ENCODE data around the gene IGDCC3.
"Not testable (repeated sequence)": the region's sequence is repeated elsewhere in the genome, so short reads cannot be mapped to it uniquely, and the experiment has no call there.

IGDCC3 gene

GRCh38 chr15:65369212-65369547, 8.6 kb downstream of the IGDCC3 start:
- DNase-seq (ENCODE audit: low read depth) = no peak

GRCh38 chr15:65368302-65369211, 9.2 kb downstream of the IGDCC3 start:
- no peak for DNase-seq (ENCODE audit: low read depth)

DNA sequence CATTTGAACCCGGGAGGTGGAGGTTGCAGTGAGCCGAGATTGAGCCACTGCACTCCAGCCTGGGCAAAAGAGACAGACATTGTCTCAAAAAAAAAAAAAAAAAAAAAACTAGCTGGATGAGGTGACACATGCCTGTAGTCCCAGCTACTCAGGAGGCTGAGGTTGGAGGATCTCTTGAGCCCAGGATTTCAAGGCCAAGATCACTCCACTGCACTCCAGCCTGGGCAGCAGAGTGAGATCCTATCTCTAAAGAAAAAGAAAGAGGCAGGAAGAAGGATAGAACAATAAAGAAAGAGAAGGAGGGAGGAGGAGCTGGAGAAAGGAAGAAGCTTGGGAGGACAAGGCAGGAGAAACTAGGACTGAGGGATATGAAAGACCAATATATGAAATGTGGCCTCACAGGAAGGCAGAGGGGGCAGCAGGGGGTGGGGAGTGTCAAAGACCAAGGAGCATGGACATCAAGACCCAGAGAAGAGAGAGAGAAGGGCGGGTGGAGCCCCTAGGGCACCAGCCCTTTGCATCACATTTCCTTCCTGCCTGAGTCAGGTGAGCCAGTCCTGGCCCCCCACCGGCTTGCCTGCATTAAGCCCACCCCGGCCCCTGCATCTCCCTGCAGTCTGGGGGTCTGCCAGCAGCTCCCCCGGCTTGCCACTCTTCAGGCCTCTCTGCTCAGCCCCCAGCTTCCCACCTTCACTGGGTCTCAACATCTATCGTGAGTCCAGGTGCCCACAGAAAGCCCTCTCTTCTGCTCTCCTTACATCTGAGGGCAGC, 11.5 kb downstream of the IGDCC3 start:
- DNase-seq (ENCODE audit: low read depth) = no peak

GRCh38 chr15:65365229-65365628, 12.6 kb downstream of the IGDCC3 start:
- no peak for DNase-seq (ENCODE audit: low read depth)

GRCh38 chr15:65363766-65364165, 14.0 kb downstream of the IGDCC3 start:
- no peak for DNase-seq (ENCODE audit: low read depth)

GRCh38 chr15:65363306-65363705, 14.5 kb downstream of the IGDCC3 start:
- DNase-seq (ENCODE audit: low read depth) = no peak

DNA sequence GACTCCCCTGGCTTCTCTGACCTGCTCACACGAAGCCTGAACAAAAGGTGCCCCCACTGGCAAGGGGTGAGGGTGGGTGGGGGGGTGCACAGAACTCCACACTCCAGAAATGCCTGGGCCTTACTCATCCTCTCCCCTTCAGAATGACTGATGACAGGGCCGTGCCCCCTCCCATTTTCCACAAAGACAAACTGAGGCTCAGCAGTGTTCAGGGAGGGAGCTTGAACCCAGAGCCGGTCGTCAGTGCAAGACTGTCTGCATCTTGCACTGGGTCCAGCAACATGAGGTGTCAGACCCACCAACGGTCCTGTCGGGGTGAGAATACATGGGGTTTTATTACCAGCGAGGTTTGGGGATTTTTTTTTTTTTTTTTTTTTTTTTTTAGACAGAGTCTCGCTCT, 15.3 kb downstream of the IGDCC3 start:
- DNase-seq (ENCODE audit: low read depth) = no peak

DNA sequence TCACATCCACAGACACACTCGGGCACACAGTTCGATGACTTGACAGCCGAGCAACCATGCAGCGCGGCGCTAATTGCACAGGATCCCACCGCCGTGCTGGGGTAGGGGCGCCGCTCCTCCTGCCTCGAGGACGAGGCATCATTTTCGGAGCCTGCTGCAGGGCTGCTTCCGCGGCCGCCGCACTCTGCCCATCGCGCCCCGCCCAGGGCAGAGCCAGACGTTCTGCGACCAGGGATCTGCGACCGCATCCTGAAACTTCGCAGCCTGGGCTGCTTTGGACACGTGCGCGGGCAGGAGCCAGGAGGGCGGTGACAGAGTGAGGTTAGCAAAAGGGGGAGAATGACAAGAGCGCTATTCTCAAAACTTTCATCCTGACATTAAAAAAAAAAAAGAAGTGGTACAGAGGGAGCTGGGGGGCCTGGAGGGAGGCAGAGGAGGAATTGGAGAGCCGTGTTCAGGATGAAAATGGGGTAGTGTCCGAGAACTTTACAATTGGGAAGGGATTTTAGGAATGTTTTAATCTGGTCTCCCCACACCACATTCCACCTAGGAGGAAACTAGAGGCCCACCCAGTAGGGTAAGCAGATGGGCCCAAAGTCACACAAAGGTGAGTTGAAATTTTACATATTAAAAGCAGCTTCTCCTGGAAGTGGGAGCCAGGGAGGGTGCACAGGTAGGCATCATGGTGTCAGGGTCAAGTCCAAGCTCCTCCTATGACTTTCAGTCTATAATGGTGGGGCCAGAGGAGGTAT, 15.9 kb downstream of the IGDCC3 start:
- no peak for DNase-seq (ENCODE audit: low read depth)

DNA sequence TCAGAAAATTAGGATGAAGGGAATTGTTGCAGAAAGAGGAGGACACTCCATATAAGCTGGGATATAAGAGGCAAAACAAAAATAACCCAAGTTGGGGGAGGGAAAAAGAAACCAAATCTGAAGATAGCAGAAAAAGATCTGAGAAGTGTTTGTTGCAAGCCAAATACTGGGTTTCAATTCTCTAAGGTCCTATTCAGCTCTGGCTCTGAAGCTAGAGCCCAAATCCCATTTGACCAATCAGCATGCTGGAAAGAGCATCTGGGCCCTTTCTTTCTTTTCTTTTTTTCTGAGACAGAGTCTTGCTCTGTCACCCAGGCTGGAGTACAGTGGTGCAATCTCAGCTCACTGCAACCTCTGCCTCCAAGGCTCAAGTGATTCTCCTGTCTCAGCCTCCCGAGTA, 17.3 kb downstream of the IGDCC3 start:
- DNase-seq (ENCODE audit: low read depth) = no peak

DNA sequence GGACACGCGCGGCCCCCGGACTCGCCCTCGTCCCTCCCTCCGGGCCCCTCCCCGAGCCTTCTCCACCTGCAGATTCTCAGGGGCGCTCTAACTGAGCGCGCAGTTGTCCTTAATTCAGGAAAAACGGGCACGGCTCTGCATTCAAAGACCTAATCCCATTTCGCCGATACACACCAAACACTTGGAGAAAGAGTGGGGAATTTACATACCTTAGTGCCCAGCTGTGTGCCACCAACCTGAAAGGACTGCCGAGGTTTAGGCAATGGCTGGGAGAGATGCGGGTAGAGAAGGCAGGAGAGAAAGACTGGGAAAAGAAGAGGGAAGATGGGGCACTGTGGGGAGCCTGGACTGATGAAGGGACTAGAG, 21.8 kb downstream of the IGDCC3 start:
- no peak for DNase-seq (ENCODE audit: low read depth)

DNA sequence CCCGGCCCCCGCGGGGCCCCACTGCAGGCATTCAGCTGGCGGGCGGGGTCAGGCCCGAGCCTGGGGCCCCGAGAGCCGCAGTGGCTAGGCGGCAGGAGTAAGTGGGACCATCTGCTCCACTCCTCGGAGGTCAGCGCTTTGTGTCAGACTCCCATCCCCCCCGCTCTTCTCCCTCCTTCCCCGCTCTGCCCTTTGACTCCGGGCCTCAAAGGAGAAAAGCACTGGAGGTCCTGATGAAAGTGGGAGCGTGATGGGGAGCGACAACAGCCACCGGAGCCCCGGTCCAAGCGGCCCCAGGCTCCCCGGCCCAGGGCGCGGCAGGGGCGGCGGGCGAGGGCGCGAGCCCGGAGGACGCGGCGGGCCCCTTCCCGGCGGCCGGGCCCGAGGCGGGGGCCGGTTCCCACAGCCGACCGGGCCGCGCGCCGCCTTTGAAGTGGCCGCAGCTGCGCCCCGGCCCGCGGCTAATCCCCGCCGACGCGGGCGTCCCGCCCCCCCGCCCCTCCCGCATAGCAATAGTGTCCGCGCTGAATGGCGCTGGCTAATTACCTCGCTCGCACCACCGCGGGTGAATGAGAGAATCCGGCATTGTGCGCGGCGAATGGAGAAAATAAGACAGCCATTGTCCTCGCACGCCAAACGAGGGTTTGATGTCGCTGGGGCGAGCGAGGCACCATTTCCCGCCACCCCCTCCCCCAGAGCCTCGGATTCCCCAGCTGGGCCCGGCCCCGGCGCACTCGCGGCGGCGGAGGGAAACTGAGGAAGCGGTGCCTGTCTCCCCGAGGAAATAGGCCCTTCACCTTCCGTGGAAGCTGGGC, 22.4 kb downstream of the IGDCC3 start:
- DNase-seq (ENCODE audit: low read depth) = no peak

- no peak for DNase-seq (ENCODE audit: low read depth)
Observed at GRCh38 chr15:65354835-65355172, 23.0 kb downstream of the IGDCC3 start.

DNA sequence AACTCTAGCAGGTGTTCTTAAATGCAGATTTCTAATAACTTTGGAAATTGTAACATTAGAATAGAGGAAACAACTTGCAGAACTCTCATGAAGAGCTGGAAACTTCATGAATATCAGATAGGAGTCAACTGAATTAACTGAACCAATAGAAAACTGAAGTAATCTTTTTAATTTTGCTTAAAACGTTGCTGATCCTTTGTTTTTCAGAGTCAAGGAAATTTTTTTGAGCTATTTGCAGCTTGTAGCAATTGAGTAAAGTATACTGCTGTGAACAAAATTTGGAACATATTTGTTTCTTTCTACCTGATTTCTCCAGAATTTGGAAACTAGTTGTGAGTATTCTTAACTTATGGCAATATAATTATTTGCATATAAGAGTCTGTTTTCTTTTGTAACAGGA, 25.8 kb downstream of the IGDCC3 start:
- not testable (repeated sequence) for DNase-seq (ENCODE audit: low read depth)

DNA sequence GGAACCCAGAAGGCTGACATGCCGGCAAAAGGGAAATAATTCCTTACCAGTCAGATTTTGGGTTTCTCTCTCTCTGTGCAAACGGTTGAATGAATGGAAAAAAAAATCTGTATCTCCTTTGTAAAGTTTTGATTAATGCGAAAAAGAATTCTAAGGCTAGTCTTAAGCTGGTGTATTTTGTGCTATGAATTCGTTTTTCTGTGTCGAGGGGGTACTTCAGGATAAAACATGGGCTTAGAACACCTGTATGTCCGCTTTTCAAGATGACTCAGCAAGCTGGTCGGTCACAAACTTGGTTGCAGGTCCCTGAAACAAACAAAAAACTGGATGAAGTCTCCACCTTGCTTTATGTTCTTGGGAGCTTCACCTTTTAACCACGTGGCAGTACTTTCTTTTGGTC, 28.5 kb downstream of the IGDCC3 start:
- no peak for DNase-seq (ENCODE audit: low read depth)

GRCh38 chr15:65347756-65348155, 30.0 kb downstream of the IGDCC3 start:
- DNase-seq (ENCODE audit: low read depth) = not testable (repeated sequence)

GRCh38 chr15:65346856-65347598, 30.8 kb downstream of the IGDCC3 start:
- no peak for DNase-seq (ENCODE audit: low read depth)

- DNase-seq (ENCODE audit: low read depth) = no peak
Observed at GRCh38 chr15:65344914-65345275, 32.9 kb downstream of the IGDCC3 start.

- DNase-seq (ENCODE audit: low read depth) = no peak
Observed at GRCh38 chr15:65344214-65344913, 33.4 kb downstream of the IGDCC3 start.

GRCh38 chr15:65343374-65343981, 34.3 kb downstream of the IGDCC3 start:
- no peak for DNase-seq (ENCODE audit: low read depth)

DNA sequence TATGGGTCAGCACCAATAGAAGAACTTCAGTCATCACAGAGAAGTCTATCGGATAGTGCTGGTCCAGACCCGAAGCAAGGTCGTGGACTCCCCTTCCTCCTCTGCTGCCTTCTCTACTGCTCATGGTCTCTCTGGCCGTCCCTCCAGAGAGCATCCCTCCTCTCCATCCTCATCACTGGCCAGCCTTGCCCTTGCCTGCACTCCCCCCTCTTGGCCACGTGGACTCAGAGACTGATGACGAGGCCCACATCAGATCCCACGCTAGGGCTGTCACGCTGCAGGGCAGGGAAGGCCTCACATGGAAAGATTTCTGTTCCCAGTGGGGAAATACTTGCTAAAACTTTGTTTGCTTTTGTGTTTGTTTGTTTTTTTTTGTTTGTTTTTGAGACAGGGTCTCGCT, 35.3 kb downstream of the IGDCC3 start:
- DNase-seq (ENCODE audit: low read depth) = no peak
